Neural crest cell (in vitro differentiated cells): Measurements from ENCODE around the gene VAC14. TPM values are rescaled to one million over a fixed set of nuclear protein-coding genes. Genes with fewer than 3 reads are reported as not detected.

ENCODE experiments used
- DNase-seq: peaks from one replicate; pipeline ENCODE4 v3.0.0; 2021; ENCODE audit warnings: low read depth, mixed read lengths, low spot score
- H3K27ac Mint-ChIP-seq: one replicate; pipeline ENCODE4 v1.8.0; 2021; ENCODE audit warnings: mild to moderate bottlenecking, mixed read lengths; ENCODE audit not compliant: unreplicated experiment
- H3K27me3 Mint-ChIP-seq: 2 replicates; pipeline ENCODE4 v1.8.0; 2021; ENCODE audit warnings: low read depth, mild to moderate bottlenecking, mixed read lengths
- H3K36me3 Mint-ChIP-seq: 2 replicates; pipeline ENCODE4 v1.8.0; 2021; ENCODE audit warnings: low read depth, mild to moderate bottlenecking, mixed read lengths
- H3K4me1 Mint-ChIP-seq: 2 replicates; pipeline ENCODE4 v1.8.0; 2021; ENCODE audit warnings: mixed read lengths
- H3K4me3 Mint-ChIP-seq: one replicate; pipeline ENCODE4 v1.8.0; 2021; ENCODE audit warnings: mild to moderate bottlenecking, mixed read lengths
- H3K9me3 Mint-ChIP-seq: 2 replicates; pipeline ENCODE4 v1.8.0; 2021; ENCODE audit warnings: mixed read lengths
- CTCF ChIP-seq: fragments of 200-600 bp; sonication (generic); conservative IDR thresholded peaks from 2 replicates; pipeline ENCODE4 v1.5.0; 2021; ENCODE audit warnings: antibody characterized with exemption, mild to moderate bottlenecking
- total RNA-seq: library from RNA; stranded (reverse); gene quantifications from 2 replicates; pipeline ENCODE4 v1.2.1, GENCODE V29; 2021

Gene VAC14
- total RNA-seq, 1 donor from 2014 or later, result 46.7 TPM

DNA sequence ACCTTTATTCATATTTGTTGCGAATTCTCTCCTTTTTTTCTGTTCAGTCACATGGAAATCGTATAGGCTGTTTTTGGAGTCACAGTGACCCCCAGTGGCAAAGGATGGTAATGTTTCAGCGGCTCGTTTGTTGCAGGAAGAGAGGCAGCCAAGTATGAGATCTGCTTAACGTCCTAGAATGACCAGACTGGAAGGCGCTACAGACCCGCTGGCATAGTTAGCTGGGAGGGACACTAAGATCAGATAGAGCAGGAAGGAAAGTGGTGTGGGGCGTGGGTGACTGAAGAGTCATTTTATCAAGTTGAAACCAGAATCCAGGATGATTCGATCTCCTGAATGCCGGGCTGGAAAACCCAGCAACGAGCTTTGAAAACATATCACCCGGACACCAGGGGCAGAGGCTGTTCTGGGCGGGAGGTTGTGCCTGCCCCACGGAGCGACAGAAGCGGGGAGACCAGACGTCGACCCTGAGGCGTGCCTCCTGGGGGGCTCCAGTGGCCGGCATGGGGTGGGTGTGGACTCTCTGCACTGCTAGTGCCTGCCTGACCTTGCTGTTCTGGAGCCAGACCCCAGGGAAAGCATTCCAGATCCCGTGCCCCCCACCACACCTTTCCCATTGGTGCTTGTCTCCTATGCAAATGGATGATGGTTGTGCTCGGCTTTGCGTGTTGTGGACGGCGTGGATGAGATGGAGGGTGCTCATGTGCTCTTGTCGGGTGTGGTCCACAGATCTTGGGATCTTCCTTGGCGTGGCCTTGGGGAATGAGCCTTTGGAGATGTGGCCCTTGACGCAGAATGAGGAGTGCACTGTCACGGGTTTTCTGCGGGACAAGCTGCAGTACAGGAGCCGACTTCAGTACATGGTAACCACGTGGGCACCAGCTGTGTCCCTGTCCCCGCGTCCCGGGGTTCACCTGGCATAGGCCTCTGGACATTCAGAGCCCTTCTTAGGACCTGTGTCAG is 146.9 kb downstream of the VAC14 start:
- Mint-ChIP-seq H3K4me3 (no peak overlapping the region), H3K27me3 (no peaks in the 10 kb centered on the region), H3K4me1 (peaks cover 6% of the 10 kb centered on the region), H3K36me3 (no peaks in the 10 kb centered on the region), H3K27ac (no peak overlapping the region), H3K9me3 (peaks cover under 1% of the 10 kb centered on the region)
- peak; percentile 93 for TF ChIP-seq CTCF
- peak; percentile 93 for DNase-seq

- Mint-ChIP-seq H3K4me1 (peaks cover 6% of the 10 kb centered on the region), H3K4me3 (no peak overlapping the region), H3K27ac (no peak overlapping the region), H3K9me3 (peaks cover 3% of the 10 kb centered on the region), H3K36me3 (no peaks in the 10 kb centered on the region), H3K27me3 (no peaks in the 10 kb centered on the region)
- no peak for TF ChIP-seq CTCF
- DNase-seq, result no peak
These were observed 147.6 kb downstream of the VAC14 start for GRCh38 chr16:70653406-70653805.

DNA sequence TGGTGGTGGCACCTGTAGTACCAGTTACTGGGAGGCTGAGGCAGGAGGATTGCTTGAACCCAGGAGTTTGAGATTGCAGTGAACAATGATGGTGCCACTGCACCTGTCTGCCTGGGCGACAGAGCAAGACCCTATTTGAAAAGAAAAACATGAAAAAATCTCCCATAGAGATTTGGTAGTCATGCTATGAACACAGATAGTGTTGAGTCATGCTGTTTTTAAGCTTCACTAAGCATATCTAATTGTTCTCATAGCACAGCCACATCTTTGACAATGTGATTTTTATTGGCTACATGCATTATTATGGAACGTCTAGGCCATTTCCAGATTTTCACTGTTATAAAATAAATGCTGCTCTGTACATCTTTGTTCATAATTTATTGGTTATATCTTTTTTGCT is 148.6 kb downstream of the VAC14 start:
- no peak overlapping the region for H3K27ac Mint-ChIP-seq
- H3K9me3 Mint-ChIP-seq, result peaks cover 3% of the 10 kb centered on the region
- no peak for DNase-seq

DNA sequence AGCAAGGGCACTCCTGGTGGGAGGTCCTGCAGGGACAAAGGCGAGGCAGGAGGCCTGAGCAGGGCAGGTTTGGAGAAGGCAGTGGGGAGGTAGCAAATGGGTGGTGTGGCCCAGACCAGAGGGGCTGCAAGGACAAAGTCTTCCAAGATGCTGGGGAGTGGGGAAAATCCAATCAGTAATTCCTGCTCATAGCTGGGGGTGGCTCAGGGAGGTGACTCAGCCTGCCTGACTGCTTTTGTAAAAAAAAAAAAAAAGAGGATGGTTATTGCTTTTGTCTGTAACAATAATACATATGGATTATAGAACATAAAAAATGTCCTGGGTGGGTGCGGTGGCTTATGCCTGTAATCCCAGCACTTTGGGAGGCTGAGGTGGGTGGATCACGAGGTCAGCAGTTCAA is 149.4 kb downstream of the VAC14 start:
- H3K27ac Mint-ChIP-seq, result no peak overlapping the region
- DNase-seq, result no peak
- no peak for TF ChIP-seq CTCF
- peaks cover 3% of the 10 kb centered on the region for H3K9me3 Mint-ChIP-seq
- peaks cover 4% of the 10 kb centered on the region for H3K36me3 Mint-ChIP-seq
- no peak overlapping the region for H3K4me3 Mint-ChIP-seq
- peaks cover 6% of the 10 kb centered on the region for H3K4me1 Mint-ChIP-seq
- H3K27me3 Mint-ChIP-seq, result no peaks in the 10 kb centered on the region

More for the DNA sequence above, 148.6 kb downstream of the VAC14 start:
- peaks cover 6% of the 10 kb centered on the region for H3K4me1 Mint-ChIP-seq
- H3K4me3 Mint-ChIP-seq, result no peak overlapping the region
- H3K27me3 Mint-ChIP-seq, result no peaks in the 10 kb centered on the region
- H3K36me3 Mint-ChIP-seq, result peaks cover 4% of the 10 kb centered on the region
- no peak for TF ChIP-seq CTCF

DNA sequence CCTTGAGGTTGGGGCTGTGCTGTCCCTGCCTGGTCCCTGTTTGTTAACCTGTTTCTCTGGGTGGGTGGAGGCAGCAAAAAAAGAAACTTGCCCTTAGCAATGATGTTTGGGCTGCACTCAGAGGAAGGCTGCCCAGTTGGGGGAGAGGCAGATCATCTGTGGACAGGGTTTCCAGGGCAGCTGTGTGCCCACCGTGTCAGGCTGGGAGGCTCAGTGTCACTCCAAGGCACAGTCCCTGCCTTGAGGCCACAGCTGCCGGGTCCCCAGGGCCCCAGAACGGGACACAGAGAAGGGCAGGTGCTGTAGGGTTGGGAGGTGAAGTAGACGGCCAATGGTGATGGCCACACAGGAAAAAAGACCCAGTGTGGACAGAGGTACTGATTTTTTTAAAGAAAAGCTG is 150.7 kb downstream of the VAC14 start:
- Mint-ChIP-seq H3K4me3 (no peak overlapping the region), H3K27ac (no peak overlapping the region), H3K36me3 (peaks cover 4% of the 10 kb centered on the region), H3K27me3 (no peaks in the 10 kb centered on the region), H3K9me3 (peaks cover 3% of the 10 kb centered on the region), H3K4me1 (peaks cover 10% of the 10 kb centered on the region)
- no peak for DNase-seq
- TF ChIP-seq CTCF, result no peak
